Measurements from ENCODE around the gene EP400.

The EP400 gene

DNA sequence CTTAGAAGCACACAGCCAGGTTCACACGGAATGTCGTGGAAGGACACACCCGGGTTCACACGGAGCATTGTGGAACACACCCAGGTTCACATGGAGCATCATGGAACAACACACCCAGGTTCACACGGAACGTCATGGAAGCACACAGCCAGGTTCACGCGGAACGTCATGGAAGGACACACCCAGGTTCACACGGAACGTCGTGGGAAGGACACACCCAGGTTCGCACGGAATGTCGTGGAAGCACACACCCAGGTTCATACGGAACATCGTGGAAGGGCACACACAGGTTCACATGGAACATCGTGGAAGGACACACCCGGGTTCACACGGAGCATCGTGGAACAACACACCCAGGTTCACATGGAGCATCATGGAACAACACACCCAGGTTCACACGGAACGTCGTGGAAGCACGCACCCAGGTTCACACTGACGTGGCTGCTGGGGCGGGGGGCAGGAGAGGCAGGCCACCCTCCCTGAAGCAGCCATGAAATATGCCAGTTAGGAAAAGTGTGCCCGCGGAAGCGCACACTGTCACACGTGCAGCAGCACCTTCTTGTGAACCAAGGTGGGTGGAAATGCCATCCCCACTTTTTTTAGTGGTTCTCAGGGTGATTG lies 86.4 kb downstream of the EP400 start:
- peaks cover 21 to 89% (median 75%) of the 10 kb centered on the region in 4 experiments for H3K36me3 ChIP-seq (ENCODE audit: control insufficient read depth in 4 of 4, insufficient read depth in 4 of 4, low read length in 3 of 4)
- ChIA-PET CTCF (no interaction called here), POLR2A (no interaction called here)
- H3K27me3 ChIP-seq (replicated peaks in 2 of 5; ENCODE audit: control insufficient read depth in 4 of 5, insufficient read depth in 5 of 5, low read length in 4 of 5) = no peaks in the 10 kb centered on the region
- 96% methylated on average over 30 of the region's 31 CpGs for WGBS (ENCODE audit: insufficient coverage)
- no peak overlapping the region for H3K4me3 ChIP-seq (ENCODE audit: control insufficient read depth in 1 of 7, extremely low read depth in 1 of 7, insufficient read depth in 4 of 7, low read depth in 2 of 7, low read length in 6 of 7)
- H3K27ac ChIP-seq (ENCODE audit: insufficient read depth in 1 of 2, low read depth in 1 of 2, low read length in 2 of 2, poor library complexity in 1 of 2, severe bottlenecking in 2 of 2) = no peak overlapping the region
- no peaks in the 10 kb centered on the region for H3K4me1 ChIP-seq (ENCODE audit: control extremely low read depth in 1 of 4, control insufficient read depth in 4 of 4, insufficient read depth in 4 of 4, low read length in 3 of 4)
- no peaks in the 10 kb centered on the region for H3K9me3 ChIP-seq (ENCODE audit: control extremely low read depth in 1 of 5, control insufficient read depth in 4 of 5, insufficient read depth in 2 of 5, low read depth in 1 of 5, low read length in 4 of 5)
- DNase-seq = no peak

DNA sequence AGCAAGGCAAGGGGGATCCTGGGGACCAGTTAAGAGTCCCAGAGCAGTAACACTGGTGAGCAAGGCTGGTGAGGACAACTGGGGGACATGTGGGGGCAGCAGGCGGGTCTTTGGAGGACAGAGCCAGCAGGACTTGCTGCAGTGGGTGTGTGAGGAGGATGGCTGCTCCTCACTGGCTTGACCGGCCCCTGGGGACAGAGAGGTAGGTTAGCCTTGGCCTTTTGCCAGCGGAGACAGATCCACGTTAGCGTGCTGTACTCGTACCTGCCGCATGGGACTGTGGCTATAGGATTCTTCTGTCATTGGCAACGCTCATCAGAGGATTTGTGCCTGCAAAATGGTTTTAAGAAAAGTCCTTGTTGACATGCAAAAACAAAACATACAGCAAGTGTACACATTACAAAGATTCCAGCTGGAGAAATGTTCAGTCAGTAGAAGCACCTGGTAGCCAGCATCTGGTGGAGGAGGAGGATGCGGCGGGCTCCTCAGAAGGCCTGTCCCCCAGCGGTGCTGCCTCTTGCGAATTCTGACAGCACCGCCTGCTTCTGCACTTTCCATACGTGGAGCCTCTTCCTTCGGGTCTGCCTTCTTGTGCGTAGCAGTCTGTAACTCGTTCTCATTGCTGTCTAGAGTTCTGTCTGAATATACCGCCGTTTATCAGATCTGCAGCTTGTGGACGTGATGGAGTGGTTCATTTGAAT lies 91.3 kb downstream of the EP400 start:
- WGBS (ENCODE audit: insufficient coverage) = 92% methylated on average over 19 of the region's 20 CpGs
- H3K36me3 ChIP-seq (ENCODE audit: control insufficient read depth in 4 of 4, insufficient read depth in 4 of 4, low read length in 3 of 4) = peaks cover 21 to 86% (median 68%) of the 10 kb centered on the region in 4 experiments
- POLR2A ChIA-PET = no interaction called here

DNA sequence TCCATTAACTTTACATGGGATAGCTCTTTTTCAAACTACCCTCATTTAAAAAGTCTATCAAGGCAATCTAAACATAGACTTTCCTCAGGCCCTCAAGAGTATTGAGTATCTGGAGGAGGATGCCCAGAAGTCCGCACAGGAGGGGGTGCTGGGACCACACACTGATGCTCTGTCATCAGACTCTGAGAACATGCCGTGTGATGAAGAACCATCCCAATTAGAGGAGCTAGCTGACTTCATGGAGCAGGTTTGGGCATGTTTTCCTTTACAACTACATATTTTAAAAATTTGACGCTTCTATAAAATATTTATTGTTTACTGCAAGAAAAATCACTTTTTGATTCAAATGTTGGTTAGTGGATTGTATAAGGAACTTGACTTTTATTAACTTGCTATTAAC lies 93.5 kb downstream of the EP400 start:
- no peak overlapping the region for H3K4me3 ChIP-seq (ENCODE audit: control insufficient read depth in 1 of 7, extremely low read depth in 1 of 7, insufficient read depth in 4 of 7, low read depth in 2 of 7, low read length in 6 of 7)
- H3K27me3 ChIP-seq (replicated peaks in 2 of 5; ENCODE audit: control insufficient read depth in 4 of 5, insufficient read depth in 5 of 5, low read length in 4 of 5) = no peaks in the 10 kb centered on the region
- WGBS (ENCODE audit: insufficient coverage) = no CpG with 5 or more reads among the region's 3 CpGs
- ChIA-PET POLR2A (no interaction called here), CTCF (no interaction called here)
- no peak for DNase-seq
- no peak overlapping the region for H3K27ac ChIP-seq (ENCODE audit: insufficient read depth in 1 of 2, low read depth in 1 of 2, low read length in 2 of 2, poor library complexity in 1 of 2, severe bottlenecking in 2 of 2)
- H3K9me3 ChIP-seq (ENCODE audit: control extremely low read depth in 1 of 5, control insufficient read depth in 4 of 5, insufficient read depth in 2 of 5, low read depth in 1 of 5, low read length in 4 of 5) = no peaks in the 10 kb centered on the region
- peaks cover 0 to 16% (median 4%) of the 10 kb centered on the region in 4 experiments for H3K4me1 ChIP-seq (ENCODE audit: control extremely low read depth in 1 of 4, control insufficient read depth in 4 of 4, insufficient read depth in 4 of 4, low read length in 3 of 4)
- peaks cover 15 to 75% (median 55%) of the 10 kb centered on the region in 4 experiments for H3K36me3 ChIP-seq (ENCODE audit: control insufficient read depth in 4 of 4, insufficient read depth in 4 of 4, low read length in 3 of 4)

More for the DNA sequence above, 91.3 kb downstream of the EP400 start:
- DNase-seq = no peak
- CTCF ChIA-PET = interaction anchor here (1.0 kb wide), 1 partner anchor 25 kb away, joined by 3 read pairs; no protein-coding TSS in a partner anchor
- Histone ChIP-seq H3K9me3 (ENCODE audit: control extremely low read depth in 1 of 5, control insufficient read depth in 4 of 5, insufficient read depth in 2 of 5, low read depth in 1 of 5, low read length in 4 of 5) (no peaks in the 10 kb centered on the region), H3K27ac (ENCODE audit: insufficient read depth in 1 of 2, low read depth in 1 of 2, low read length in 2 of 2, poor library complexity in 1 of 2, severe bottlenecking in 2 of 2) (no peak overlapping the region), H3K4me1 (ENCODE audit: control extremely low read depth in 1 of 4, control insufficient read depth in 4 of 4, insufficient read depth in 4 of 4, low read length in 3 of 4) (peaks cover 0 to 2% (median under 1%) of the 10 kb centered on the region in 4 experiments), H3K27me3 (replicated peaks in 2 of 5; ENCODE audit: control insufficient read depth in 4 of 5, insufficient read depth in 5 of 5, low read length in 4 of 5) (no peaks in the 10 kb centered on the region), H3K4me3 (ENCODE audit: control insufficient read depth in 1 of 7, extremely low read depth in 1 of 7, insufficient read depth in 4 of 7, low read depth in 2 of 7, low read length in 6 of 7) (no peak overlapping the region)

DNA sequence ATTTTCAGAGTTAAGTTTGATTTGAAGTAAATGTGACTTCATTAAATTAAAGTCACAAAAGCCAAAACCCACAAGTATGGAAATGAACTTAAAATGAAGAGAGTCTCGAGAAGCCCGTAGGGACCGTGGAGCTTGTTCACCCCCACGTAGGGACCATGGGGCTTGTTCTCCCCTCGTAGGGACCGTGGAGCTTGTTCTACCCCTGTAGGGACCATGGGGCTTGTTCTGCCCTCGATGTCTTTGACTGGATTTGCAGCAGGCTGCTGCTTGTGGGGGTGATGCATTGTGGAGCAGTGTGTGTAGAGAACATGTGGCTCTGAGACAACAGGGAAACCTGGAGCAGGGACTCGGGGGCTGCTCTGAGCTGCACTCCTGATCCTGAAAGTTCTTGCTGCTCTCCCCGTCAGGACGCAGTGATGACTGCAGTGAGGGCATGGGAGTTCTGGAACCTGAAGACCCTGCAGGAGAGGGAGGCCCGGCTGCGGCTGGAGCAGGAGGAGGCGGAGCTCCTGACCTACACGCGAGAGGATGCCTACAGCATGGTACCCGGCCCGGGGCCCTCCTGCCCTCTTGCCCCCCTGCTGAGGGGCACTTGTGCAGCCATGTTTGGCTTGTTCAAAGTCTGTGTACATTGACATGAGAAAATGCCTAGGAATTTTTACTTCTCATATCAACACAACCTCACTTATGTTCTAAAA lies 94.2 kb downstream of the EP400 start:
- no peaks in the 10 kb centered on the region for H3K27me3 ChIP-seq (replicated peaks in 2 of 5; ENCODE audit: control insufficient read depth in 4 of 5, insufficient read depth in 5 of 5, low read length in 4 of 5)
- 98% methylated on average over 14 of the region's 17 CpGs for WGBS (ENCODE audit: insufficient coverage)
- DNase-seq = no peak
- H3K4me1 ChIP-seq (ENCODE audit: control extremely low read depth in 1 of 4, control insufficient read depth in 4 of 4, insufficient read depth in 4 of 4, low read length in 3 of 4) = peaks cover 0 to 23% (median 5%) of the 10 kb centered on the region in 4 experiments
- no peak overlapping the region for H3K27ac ChIP-seq (ENCODE audit: insufficient read depth in 1 of 2, low read depth in 1 of 2, low read length in 2 of 2, poor library complexity in 1 of 2, severe bottlenecking in 2 of 2)
- H3K9me3 ChIP-seq (ENCODE audit: control extremely low read depth in 1 of 5, control insufficient read depth in 4 of 5, insufficient read depth in 2 of 5, low read depth in 1 of 5, low read length in 4 of 5) = no peaks in the 10 kb centered on the region
- POLR2A ChIA-PET = no interaction called here
- no peak overlapping the region for H3K4me3 ChIP-seq (ENCODE audit: control insufficient read depth in 1 of 7, extremely low read depth in 1 of 7, insufficient read depth in 4 of 7, low read depth in 2 of 7, low read length in 6 of 7)
- CTCF ChIA-PET = no interaction called here
- H3K36me3 ChIP-seq (ENCODE audit: control insufficient read depth in 4 of 4, insufficient read depth in 4 of 4, low read length in 3 of 4) = peaks cover 13 to 69% (median 48%) of the 10 kb centered on the region in 4 experiments

DNA sequence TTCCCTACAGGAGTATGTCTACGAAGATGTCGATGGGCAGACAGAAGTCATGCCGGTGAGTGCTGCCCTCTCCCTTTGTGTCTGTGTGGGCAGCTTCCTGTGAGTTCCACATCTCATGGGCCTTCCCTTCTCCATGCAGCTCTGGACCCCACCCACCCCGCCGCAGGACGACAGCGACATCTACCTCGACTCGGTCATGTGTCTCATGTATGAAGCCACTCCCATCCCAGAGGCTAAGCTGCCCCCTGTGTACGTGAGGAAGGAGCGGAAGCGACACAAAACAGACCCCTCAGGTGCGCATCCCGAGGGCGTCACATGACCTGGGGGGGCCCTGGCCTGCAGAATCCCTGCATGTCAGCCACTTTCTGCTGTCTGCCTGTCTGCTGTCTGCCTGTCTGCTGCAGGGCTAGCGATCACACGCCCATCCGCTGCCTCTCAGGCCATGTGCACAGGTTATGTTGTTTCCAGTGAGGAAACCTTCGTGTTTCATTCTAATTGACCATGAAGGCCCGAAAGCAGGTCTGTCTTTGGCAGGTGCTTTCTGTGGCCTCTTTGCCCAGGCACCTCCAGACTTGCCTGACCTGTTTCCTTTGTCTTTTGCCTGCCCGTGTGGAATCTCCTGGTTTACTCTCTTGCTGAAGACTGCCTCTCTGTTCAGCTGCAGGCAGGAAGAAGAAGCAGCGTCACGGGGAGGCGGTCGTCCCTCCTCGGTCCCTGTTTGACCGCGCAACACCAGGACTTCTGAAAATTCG lies 95.1 kb downstream of the EP400 start:
- POLR2A ChIA-PET = no interaction called here
- no peak overlapping the region for H3K27ac ChIP-seq (ENCODE audit: insufficient read depth in 1 of 2, low read depth in 1 of 2, low read length in 2 of 2, poor library complexity in 1 of 2, severe bottlenecking in 2 of 2)
- DNase-seq = no peak
- CTCF ChIA-PET = no interaction called here
- no peaks in the 10 kb centered on the region for H3K9me3 ChIP-seq (ENCODE audit: control extremely low read depth in 1 of 5, control insufficient read depth in 4 of 5, insufficient read depth in 2 of 5, low read depth in 1 of 5, low read length in 4 of 5)
- WGBS (ENCODE audit: insufficient coverage) = 95% methylated on average over 22 of the region's 29 CpGs
- no peaks in the 10 kb centered on the region for H3K27me3 ChIP-seq (replicated peaks in 2 of 5; ENCODE audit: control insufficient read depth in 4 of 5, insufficient read depth in 5 of 5, low read length in 4 of 5)
- peaks cover 0 to 30% (median 6%) of the 10 kb centered on the region in 4 experiments for H3K4me1 ChIP-seq (ENCODE audit: control extremely low read depth in 1 of 4, control insufficient read depth in 4 of 4, insufficient read depth in 4 of 4, low read length in 3 of 4)
- H3K36me3 ChIP-seq (ENCODE audit: control insufficient read depth in 4 of 4, insufficient read depth in 4 of 4, low read length in 3 of 4) = peaks cover 13 to 73% (median 48%) of the 10 kb centered on the region in 4 experiments
- no peak overlapping the region for H3K4me3 ChIP-seq (ENCODE audit: control insufficient read depth in 1 of 7, extremely low read depth in 1 of 7, insufficient read depth in 4 of 7, low read depth in 2 of 7, low read length in 6 of 7)

DNA sequence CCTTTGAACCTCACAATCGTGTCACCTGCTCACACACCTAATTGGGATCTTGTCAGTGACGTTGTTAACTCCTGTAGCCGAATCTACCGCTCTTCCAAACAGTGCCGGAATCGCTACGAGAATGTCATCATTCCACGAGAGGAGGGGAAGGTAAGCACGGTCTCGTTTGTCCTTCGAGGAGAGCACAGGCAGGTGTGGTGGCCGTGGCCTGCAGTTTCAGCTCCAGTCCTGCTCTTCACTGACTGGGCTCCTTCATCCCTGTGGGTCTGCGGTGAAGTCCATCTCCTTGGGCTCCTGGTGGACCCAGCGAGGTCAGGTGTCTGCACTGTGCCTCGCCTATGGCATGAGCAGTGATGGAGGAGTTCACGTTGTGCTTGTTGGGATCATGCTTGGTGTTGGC lies 96.0 kb downstream of the EP400 start:
- Histone ChIP-seq H3K36me3 (ENCODE audit: control insufficient read depth in 4 of 4, insufficient read depth in 4 of 4, low read length in 3 of 4) (peaks cover 16 to 77% (median 52%) of the 10 kb centered on the region in 4 experiments), H3K27ac (ENCODE audit: insufficient read depth in 1 of 2, low read depth in 1 of 2, low read length in 2 of 2, poor library complexity in 1 of 2, severe bottlenecking in 2 of 2) (no peak overlapping the region), H3K27me3 (replicated peaks in 2 of 5; ENCODE audit: control insufficient read depth in 4 of 5, insufficient read depth in 5 of 5, low read length in 4 of 5) (no peaks in the 10 kb centered on the region), H3K4me1 (ENCODE audit: control extremely low read depth in 1 of 4, control insufficient read depth in 4 of 4, insufficient read depth in 4 of 4, low read length in 3 of 4) (peaks cover 0 to 30% (median 6%) of the 10 kb centered on the region in 4 experiments), H3K9me3 (ENCODE audit: control extremely low read depth in 1 of 5, control insufficient read depth in 4 of 5, insufficient read depth in 2 of 5, low read depth in 1 of 5, low read length in 4 of 5) (no peaks in the 10 kb centered on the region), H3K4me3 (ENCODE audit: control insufficient read depth in 1 of 7, extremely low read depth in 1 of 7, insufficient read depth in 4 of 7, low read depth in 2 of 7, low read length in 6 of 7) (no peak overlapping the region)
- POLR2A ChIA-PET = no interaction called here
- 98% methylated on average over 11 of the region's 16 CpGs for WGBS (ENCODE audit: insufficient coverage)
- CTCF ChIA-PET = no interaction called here
- DNase-seq = no peak

Data from common myeloid progenitor, CD34-positive (primary cell).